H7 (cell line): ENCODE measurements around the gene TMEM161B. TPM values are rescaled to one million over a fixed set of nuclear protein-coding genes. Genes with fewer than 3 reads are reported as not detected.
"Not testable (repeated sequence)": the region's sequence is repeated elsewhere in the genome, so short reads cannot be mapped to it uniquely, and the experiment has no call there.

Source experiments
- DNase-seq: peaks from one replicate; pipeline ENCODE4 v3.0.0; 2012
- H3K27me3 ChIP-seq: 2 replicates; pipeline ENCODE4 v1.6.0; 2011; ENCODE audit warnings: mild to moderate bottlenecking, low read length; ENCODE audit not compliant: control insufficient read depth, insufficient read depth
- H3K36me3 ChIP-seq: replicated peaks from 2 replicates; pipeline ENCODE4 v1.5.1; 2011; ENCODE audit warnings: low read length; ENCODE audit not compliant: control insufficient read depth, insufficient read depth
- H3K4me3 ChIP-seq: 2 replicates; pipeline ENCODE4 v1.5.1; 2011; ENCODE audit warnings: low read depth, mild to moderate bottlenecking, control low read depth, low read length, moderate library complexity; ENCODE audit not compliant: insufficient read depth
- total RNA-seq: library from RNA; depleted of rRNA; stranded (reverse); fragments of >200 nt; shearing (Covaris generic); gene quantifications from 2 replicates; pipeline ENCODE4 v1.2.3, GENCODE V29; 2014

TMEM161B gene
- total RNA-seq, 1 experiment from 2014 or later: 12.2 TPM

DNA sequence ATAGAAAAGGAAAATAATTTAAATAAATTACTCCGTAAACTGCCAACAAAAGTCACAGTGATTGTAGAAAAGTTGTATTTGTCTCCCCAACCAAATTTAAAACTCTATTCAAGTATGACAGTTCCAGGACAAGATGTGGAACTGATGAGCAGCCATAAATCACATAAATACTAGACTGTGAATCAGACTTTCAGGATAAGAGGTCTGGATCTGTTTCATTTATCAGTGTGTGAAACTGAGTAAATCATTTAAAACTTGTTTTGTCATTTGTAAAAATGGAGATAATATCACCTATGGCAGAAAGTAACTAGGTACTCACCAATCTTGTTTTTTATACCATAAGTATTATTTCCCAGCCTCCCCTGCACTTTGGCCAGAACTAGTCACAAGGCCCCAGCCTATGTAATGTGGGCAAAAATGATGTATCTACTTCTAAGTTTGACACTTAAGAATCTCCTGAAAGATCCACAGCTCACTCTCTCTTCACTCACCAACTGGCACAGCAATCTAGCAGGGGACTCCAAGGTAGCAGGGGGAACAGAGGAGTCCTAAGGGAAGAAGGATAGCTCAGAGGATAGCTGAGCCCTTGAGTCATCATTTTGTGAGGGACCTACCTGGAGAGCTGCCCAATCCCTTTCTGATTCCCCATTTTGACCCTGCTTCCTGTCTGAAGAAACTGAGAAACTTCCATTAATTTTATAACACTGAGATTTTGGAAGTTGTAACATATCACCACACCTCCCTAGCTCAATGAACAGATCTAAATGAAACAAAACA, 31.6 kb downstream of the TMEM161B start:
- Histone ChIP-seq H3K4me3 (no peak overlapping the region), H3K27me3 (no peaks in the 10 kb centered on the region), H3K36me3 (no peaks in the 10 kb centered on the region)
- DNase-seq: no peak

DNA sequence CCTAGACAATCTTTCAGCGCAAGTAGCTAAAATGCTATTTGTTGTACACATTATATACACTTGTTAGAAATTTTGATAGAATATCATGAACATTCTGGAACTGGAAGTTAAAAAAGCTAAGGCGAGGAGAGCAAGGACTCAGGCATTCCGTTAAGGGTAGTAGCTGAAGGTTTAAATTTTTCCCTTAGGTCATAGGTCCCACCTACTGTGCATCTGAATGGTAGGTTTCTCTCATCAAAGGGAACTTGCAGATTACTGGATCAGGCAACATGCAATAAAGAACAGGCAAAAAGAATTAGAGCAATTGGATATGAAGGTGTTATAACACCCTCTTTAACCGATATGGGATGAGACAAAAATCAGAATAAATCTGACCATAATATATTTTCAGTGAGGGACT, 32.8 kb downstream of the TMEM161B start:
- Histone ChIP-seq H3K4me3 (no peak overlapping the region), H3K27me3 (no peaks in the 10 kb centered on the region), H3K36me3 (no peaks in the 10 kb centered on the region)
- DNase-seq: no peak

DNA sequence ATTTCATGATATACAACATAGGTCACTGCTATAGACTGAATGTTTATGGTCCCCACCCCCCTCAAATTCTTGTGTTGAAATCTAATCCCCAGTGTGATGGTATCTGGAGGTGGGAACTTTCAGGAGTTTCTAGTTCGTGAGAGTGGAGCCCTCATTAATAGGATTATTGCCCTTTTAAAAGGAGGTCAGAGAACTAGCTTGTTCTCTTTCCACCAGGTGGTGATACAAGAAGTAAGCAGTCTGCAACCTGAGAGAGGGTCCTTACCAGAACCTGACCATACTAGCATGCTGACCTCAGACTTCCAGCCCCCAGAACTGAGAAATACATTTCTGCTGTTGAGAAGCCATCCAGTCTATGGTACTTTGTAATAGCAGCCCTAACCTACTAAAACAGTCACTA, 33.3 kb downstream of the TMEM161B start:
- no peaks in the 10 kb centered on the region for H3K36me3 ChIP-seq
- H3K4me3 ChIP-seq: no peak overlapping the region
- DNase-seq: no peak
- no peaks in the 10 kb centered on the region for H3K27me3 ChIP-seq

DNA sequence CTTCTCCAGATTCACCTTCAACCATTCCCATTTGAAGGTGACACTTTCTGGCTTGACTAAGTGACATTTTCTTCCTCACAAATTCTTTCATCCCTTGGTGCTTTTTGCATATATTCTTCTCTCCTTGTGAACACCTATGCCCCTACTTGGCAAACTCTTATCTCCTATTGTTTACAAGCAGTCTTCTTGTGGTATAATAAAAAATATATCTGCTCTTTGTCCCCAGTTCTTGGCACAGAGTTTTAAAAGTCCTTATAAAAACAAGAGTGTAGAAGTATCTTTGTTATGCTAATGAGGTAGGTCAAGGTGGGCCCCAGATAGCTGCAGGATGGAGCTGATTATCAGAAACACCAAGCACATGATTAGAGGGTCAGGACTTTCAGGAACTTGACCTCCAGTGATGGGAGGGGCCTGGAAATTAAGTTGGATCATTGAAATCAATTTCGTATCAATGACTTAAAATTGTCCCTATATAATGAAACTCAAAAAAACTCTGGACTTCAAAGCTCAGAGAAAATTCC, 38.0 kb downstream of the TMEM161B start:
- no peaks in the 10 kb centered on the region for H3K36me3 ChIP-seq
- H3K27me3 ChIP-seq: no peaks in the 10 kb centered on the region
- H3K4me3 ChIP-seq: no peak overlapping the region
- DNase-seq: no peak

DNA sequence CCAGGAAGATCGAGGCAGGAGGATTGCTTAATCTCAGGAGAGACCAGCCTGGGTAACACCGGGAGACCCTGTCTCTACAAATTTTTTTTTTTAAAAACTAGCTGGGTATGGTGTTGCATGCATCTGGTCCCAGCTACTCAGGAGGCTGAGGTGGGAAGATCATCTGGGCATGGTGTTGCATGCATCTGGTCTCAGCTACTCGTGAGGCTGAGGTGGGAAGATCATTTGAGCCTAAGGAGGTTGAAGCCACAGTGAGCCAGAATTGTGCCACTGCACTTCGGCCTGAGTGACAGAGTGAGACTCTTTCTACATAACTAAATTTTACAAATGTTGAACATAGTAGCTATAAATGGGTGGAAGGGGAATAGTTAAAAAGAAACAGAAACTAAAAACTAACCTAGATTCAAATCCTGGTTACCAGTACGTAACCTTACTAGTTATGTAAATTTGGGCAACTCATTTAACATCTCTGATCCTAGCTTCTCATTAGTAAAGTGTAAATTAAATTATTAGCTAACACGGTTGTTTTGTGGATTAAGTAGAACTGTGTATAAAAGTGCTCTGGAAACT, 41.7 kb downstream of the TMEM161B start:
- DNase-seq: no peak
- Histone ChIP-seq H3K36me3 (no peaks in the 10 kb centered on the region; the same call in 1 of the 2 replicates), H3K27me3 (no peaks in the 10 kb centered on the region), H3K4me3 (no peak overlapping the region)

DNA sequence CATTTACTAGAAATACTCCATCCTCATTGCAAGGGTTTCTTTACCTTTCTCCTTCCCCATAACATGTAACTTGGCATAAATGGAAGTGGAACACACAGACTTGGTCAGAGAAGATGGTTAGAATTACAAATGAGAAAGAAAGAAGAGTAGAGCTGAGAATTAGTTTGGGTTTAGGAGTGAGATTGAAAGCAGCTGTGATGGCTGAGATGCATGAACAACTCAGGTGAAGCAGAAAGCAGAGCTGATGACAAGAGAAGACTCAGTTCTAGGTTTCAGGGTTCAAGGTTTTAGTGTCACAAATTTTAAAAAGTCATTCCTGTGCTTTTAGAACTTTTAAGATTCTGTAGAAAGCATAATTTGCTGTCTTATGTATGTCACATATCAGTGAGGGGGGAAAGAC, 54.0 kb downstream of the TMEM161B start:
- H3K36me3 ChIP-seq: no peaks in the 10 kb centered on the region
- no peak for DNase-seq
- H3K4me3 ChIP-seq: no peak overlapping the region
- H3K27me3 ChIP-seq: no peaks in the 10 kb centered on the region

DNA sequence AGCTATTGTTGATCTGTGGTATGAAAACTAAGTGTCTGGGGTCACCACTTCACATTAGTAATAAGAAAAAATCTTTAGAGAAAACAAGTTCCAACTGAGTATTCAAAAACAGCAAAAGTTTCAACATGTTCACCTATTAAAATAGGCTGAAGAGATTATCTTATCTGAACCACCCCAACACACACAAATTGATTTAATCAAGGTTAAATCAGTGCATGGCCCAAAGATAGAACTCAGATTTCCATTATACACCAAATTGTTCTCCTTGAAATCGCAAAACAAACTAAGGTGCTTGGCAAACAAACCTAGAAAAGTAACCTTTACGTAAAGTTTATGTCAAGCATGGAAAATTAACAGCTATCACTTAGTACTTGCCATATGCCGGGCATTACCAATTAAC, 61.1 kb downstream of the TMEM161B start:
- H3K4me3 ChIP-seq: no peak overlapping the region
- H3K36me3 ChIP-seq: no peaks in the 10 kb centered on the region
- DNase-seq: no peak
- H3K27me3 ChIP-seq: no peaks in the 10 kb centered on the region

DNA sequence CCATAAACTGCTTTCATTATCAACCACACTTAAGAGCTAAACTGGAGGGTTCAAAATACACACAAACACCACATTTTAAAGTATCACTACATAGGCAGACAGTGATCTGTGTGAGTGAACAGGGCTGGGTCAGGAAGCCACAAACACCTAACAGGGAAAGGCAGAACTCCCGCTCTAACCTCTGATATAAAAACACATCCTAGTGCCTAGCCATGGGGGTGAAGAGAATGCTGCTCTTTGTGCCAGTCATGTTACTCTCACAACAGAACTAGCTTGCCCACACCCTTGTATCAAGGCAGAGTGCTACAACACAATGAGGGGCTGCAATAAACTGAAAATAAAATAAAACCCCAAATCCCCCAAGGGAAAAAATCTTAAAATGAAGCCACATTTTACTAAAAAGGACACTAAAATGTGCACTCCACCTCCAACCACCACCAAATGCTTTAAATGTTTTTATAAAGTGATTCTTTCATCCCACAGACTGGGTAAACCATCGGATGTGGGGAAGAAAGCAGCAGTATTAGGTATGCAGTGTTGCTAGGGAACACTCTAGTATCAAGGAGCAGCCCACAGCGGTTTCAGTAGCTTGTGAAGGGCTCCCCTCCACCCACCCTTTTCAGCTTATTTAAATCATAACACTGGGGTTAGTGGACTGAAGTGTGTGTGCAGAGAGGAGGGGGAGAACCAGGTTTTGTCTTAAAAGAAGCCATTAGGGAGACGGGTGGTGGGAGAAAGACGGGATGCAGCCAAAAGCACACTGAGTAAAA, 64.5 kb downstream of the TMEM161B start:
- no peaks in the 10 kb centered on the region for H3K36me3 ChIP-seq
- peak; percentile 29 for DNase-seq
- no peaks in the 10 kb centered on the region for H3K27me3 ChIP-seq
- no peak overlapping the region for H3K4me3 ChIP-seq

DNA sequence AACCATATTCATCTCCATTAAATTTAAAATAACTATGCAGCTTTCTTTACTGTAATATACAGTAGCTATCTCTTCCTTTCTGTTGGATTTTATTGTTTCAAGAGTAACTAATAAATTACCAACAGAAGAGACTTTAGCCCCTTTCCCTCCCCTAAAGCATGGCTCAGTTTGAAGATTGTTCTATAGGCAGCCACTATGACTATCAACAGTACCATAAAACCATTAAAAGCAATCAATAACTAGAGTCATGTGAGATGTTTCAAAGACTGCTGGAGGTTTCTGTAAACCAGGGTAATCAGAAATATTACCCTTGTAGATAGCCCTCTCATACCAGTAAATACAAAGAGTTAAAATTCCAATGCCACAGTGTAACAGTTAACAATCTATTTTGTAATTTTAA, 73.0 kb downstream of the TMEM161B start:
- DNase-seq: no peak
- Histone ChIP-seq H3K36me3 (no peaks in the 10 kb centered on the region; the same call in 1 of the 2 replicates), H3K4me3 (no peak overlapping the region), H3K27me3 (no peaks in the 10 kb centered on the region)

DNA sequence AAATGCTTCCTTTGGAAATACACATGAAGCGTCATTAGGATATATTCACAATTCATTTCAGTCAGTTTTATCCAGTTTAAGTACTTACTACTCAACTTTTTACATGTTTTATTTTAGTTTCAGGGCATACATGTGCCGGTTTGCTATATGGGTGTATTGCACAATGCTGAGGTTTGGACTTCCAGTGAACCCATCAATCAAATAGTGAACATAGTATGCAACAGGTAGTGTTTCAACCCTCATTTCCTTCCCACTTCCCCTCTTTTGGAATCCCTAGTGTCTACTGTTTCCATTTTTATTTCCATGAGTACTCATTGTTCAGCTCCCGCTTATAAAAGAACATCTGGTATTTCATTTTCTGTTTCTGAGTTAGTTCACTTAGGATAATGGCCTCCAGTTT, 74.7 kb downstream of the TMEM161B start:
- Histone ChIP-seq H3K4me3 (no peak overlapping the region), H3K36me3 (no peaks in the 10 kb centered on the region; the same call in 1 of the 2 replicates), H3K27me3 (no peaks in the 10 kb centered on the region)
- no peak for DNase-seq

DNA sequence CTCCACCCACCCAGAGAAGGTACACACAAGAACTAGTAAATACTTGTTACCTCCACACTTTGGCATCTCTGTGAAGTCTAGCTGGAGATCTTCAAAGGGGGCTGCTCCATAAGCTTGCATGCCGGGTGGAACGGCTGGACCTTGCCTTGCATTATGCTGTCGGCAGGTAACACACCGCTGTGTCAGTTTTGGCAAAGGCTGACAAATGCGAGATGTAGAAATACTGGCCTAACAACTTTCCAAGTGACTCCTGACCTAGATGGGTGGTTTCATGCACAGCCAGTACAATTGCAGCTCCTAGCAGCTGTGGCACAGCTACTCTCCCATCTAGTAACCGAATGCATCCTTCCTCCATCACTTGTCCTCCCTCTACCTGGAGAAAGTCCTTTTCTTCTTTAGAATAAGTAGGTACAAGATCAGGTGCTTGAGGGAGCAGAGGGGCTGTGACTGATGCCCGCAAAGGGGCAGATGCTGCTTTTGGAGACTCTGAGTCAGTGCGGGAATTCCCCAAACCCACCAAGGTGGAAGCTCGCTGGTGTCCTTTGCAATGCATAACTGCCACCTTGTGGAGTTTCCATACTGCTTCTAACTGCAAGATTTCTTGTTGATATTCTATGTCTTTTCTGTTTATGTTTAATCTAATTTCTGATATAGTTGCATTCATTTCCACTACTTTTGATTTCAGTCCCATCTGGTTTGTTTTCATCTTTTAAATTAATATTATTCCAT, 78.4 kb downstream of the TMEM161B start:
- no peaks in the 10 kb centered on the region for H3K36me3 ChIP-seq
- DNase-seq: no peak
- no peaks in the 10 kb centered on the region for H3K27me3 ChIP-seq

DNA sequence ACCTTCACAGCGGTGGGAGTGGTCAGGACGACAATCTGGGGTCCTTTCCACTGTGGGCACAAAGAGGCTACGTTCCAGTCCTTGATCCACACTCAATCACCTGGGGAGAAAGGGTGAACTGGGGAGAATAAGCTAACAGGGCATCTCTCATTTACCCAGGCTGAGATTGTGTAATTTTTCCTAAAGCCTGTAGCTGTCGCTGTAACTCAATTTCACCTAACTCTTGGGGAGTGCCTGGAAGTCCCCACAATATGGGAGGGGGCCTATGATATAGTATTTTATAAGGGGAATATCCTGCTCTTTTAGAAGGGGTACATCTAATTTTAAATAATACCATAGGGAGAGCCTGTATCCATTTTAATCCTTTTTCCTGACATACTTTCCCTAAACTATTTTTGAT, 79.2 kb downstream of the TMEM161B start:
- not testable (repeated sequence) for H3K4me3 ChIP-seq, H3K36me3 ChIP-seq, DNase-seq, H3K27me3 ChIP-seq

More for the DNA sequence above, 78.4 kb downstream of the TMEM161B start:
- H3K4me3 ChIP-seq: no peak overlapping the region

DNA sequence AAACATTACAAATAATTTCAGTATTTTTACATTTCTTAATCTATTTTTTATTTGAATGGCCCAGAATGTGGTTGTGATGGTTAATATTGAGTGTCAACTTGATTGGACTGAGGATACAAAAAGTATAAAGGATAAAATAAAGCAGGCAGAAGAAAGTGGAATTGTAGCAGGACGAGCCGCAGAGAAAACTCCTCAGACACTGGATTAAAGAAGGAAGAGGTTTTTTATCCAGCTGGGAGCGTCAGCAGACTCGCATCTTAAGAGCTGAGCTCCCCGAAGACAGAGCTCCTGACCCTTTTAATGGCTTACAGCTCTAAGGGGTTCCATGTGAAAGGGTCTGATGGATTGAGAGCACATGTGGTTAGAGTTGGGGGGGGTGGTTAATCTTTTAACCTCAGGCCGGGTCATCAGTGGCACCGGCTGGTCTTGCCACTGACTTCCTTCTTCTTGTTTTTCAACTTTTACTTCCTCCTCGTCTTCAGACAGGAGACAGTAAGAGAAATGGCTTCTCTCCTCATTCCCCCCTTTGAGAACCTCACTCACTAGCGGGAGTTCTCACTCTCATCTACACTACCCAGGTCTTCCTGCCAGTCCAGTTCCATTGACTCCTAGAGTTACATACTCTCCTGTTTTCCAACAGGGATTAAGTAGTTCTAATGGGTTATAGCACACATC, 80.0 kb downstream of the TMEM161B start:
- H3K36me3 ChIP-seq: no peaks in the 10 kb centered on the region
- H3K27me3 ChIP-seq: no peaks in the 10 kb centered on the region
- DNase-seq: no peak
- no peak overlapping the region for H3K4me3 ChIP-seq

DNA sequence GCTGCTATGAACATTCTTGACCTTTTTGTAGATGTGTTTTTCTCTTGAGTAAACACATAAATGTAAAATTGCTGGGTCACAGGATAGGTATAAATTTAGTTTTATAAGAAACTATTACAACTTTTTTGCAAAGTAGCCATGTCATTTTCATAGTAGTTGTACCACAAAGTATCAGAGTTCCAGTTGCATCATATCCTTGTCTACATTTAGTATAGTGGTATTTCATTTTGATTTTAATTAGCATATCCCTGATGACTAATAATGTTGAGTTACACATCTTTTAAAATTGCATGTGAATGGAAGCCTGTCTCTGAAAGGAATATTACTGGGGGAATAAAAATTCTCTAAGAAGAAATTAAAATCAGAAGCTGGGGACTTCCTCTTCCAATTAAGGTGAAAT, 85.4 kb downstream of the TMEM161B start:
- Histone ChIP-seq H3K27me3 (no peaks in the 10 kb centered on the region), H3K4me3 (no peak overlapping the region), H3K36me3 (no peaks in the 10 kb centered on the region)
- no peak for DNase-seq
